Measurements from ENCODE around the gene NDUFS4. TPM values are rescaled to one million over a fixed set of nuclear protein-coding genes. Genes with fewer than 3 reads are reported as not detected.
"Not testable (repeated sequence)": the region's sequence is repeated elsewhere in the genome, so short reads cannot be mapped to it uniquely, and the experiment has no call there.

The NDUFS4 gene
- total RNA-seq, 1 experiment from 2014 or later = 92.9 TPM

GRCh38 chr5:53547226-53547625 is 13.2 kb upstream of the NDUFS4 start:
- WGBS (ENCODE audit: extremely low coverage, insufficient read length, low lambda C conversion rate) = no CpG with 5 or more reads among the region's 4 CpGs
- Histone ChIP-seq H3K23ac (ENCODE audit: insufficient read length, low read depth, low read length) (no peak overlapping the region), H2AK5ac (ENCODE audit: insufficient read length, low read length) (no peak overlapping the region), H3K4me1 (ENCODE audit: insufficient read depth, low read length) (peaks cover 2% of the 10 kb centered on the region; the same call in 1 of the 2 replicates), H3K14ac (ENCODE audit: insufficient read depth, low read length) (no peak overlapping the region), H3K9ac (ENCODE audit: extremely low read depth, insufficient read length, low read length) (no peak overlapping the region), H3K56ac (ENCODE audit: insufficient read length, low read depth, low read length) (no peak overlapping the region), H4K8ac (replicated peaks; ENCODE audit: insufficient read length, low read depth, low read length) (no peak overlapping the region), H3K4me2 (ENCODE audit: insufficient read depth, insufficient read length, low read length) (no peak overlapping the region), H3K27me3 (ENCODE audit: insufficient read depth, low read length) (no peaks in the 10 kb centered on the region), H3K79me2 (ENCODE audit: insufficient read depth, low read length) (no peaks in the 10 kb centered on the region), H2BK12ac (ENCODE audit: insufficient read length, low read depth, low read length) (no peak overlapping the region), H3K23me2 (ENCODE audit: insufficient read length, low read depth, low read length, poor library complexity, severe bottlenecking) (no peaks in the 10 kb centered on the region), H4K91ac (ENCODE audit: insufficient read length, low read depth, low read length) (no peak overlapping the region), H3T11ph (ENCODE audit: low read length) (no peak overlapping the region), H2BK120ac (ENCODE audit: low read depth, low read length, poor library complexity, severe bottlenecking) (no peak overlapping the region), H3K18ac (ENCODE audit: insufficient read length, low read depth, low read length) (no peak overlapping the region), H2BK5ac (ENCODE audit: insufficient read length, low read length) (no peak overlapping the region), H3K79me1 (ENCODE audit: insufficient read depth, low read depth, low read length, poor library complexity, severe bottlenecking) (no peaks in the 10 kb centered on the region), H2BK20ac (ENCODE audit: low read depth, low read length, poor library complexity, severe bottlenecking) (no peak overlapping the region), H2AFZ (ENCODE audit: low read length) (no peak overlapping the region), H2BK15ac (ENCODE audit: low read depth, low read length) (no peak overlapping the region), H4K5ac (ENCODE audit: insufficient read length, low read depth, low read length) (no peak overlapping the region), H3K4ac (ENCODE audit: low read depth, low read length) (no peak overlapping the region), H4K20me1 (ENCODE audit: control insufficient read depth, insufficient read depth, insufficient read length) (no peaks in the 10 kb centered on the region), H3K9me3 (ENCODE audit: control insufficient read depth, low read depth, low read length) (no peaks in the 10 kb centered on the region), H3K27ac (ENCODE audit: insufficient read length, low read depth, low read length) (no peak overlapping the region)
- Mint-ChIP-seq H3K27me3 (ENCODE audit: low read depth) (no peaks in the 10 kb centered on the region), H3K9me3 (peaks cover 4 to 9% of the 10 kb centered on the region in 2 experiments), H3K27ac (peak overlapping the region in 2 of 3 experiments; percentile 59 to 75; a peak in 3 of 7 replicates), H3K4me3 (no peak overlapping the region), H3K36me3 (ENCODE audit: insufficient read depth in 1 of 3, low read depth in 3 of 3) (peaks cover 2 to 8% (median 6%) of the 10 kb centered on the region in 3 experiments; a peak in 4 of 7 replicates), H3K4me1 (peaks cover 44 to 47% of the 10 kb centered on the region in 2 experiments)
- TF ChIP-seq, protein P1, sequence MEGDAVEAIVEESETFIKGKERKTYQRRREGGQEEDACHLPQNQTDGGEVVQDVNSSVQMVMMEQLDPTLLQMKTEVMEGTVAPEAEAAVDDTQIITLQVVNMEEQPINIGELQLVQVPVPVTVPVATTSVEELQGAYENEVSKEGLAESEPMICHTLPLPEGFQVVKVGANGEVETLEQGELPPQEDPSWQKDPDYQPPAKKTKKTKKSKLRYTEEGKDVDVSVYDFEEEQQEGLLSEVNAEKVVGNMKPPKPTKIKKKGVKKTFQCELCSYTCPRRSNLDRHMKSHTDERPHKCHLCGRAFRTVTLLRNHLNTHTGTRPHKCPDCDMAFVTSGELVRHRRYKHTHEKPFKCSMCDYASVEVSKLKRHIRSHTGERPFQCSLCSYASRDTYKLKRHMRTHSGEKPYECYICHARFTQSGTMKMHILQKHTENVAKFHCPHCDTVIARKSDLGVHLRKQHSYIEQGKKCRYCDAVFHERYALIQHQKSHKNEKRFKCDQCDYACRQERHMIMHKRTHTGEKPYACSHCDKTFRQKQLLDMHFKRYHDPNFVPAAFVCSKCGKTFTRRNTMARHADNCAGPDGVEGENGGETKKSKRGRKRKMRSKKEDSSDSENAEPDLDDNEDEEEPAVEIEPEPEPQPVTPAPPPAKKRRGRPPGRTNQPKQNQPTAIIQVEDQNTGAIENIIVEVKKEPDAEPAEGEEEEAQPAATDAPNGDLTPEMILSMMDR (conservative IDR thresholded peaks at IDR 0.05) = no peak
- DNase-seq = no peak

GRCh38 chr5:53548501-53548900 is 11.9 kb upstream of the NDUFS4 start:
- H3K4me3 Mint-ChIP-seq; H3K56ac ChIP-seq (ENCODE audit: insufficient read length, low read depth, low read length); H3K18ac ChIP-seq (ENCODE audit: insufficient read length, low read depth, low read length); H3K9ac ChIP-seq (ENCODE audit: extremely low read depth, insufficient read length, low read length); H3K4me2 ChIP-seq (ENCODE audit: insufficient read depth, insufficient read length, low read length); H2BK15ac ChIP-seq (ENCODE audit: low read depth, low read length); H2BK12ac ChIP-seq (ENCODE audit: insufficient read length, low read depth, low read length); H4K91ac ChIP-seq (ENCODE audit: insufficient read length, low read depth, low read length); H2BK5ac ChIP-seq (ENCODE audit: insufficient read length, low read length); H3K4ac ChIP-seq (ENCODE audit: low read depth, low read length); H3K79me2 ChIP-seq (ENCODE audit: insufficient read depth, low read length); H2AFZ ChIP-seq (ENCODE audit: low read length); H4K8ac ChIP-seq (replicated peaks; ENCODE audit: insufficient read length, low read depth, low read length); H2BK20ac ChIP-seq (ENCODE audit: low read depth, low read length, poor library complexity, severe bottlenecking); H3K9me3 Mint-ChIP-seq; H3K27me3 ChIP-seq (ENCODE audit: insufficient read depth, low read length); H3K9me3 ChIP-seq (ENCODE audit: control insufficient read depth, low read depth, low read length); H2AK5ac ChIP-seq (ENCODE audit: insufficient read length, low read length); H3K36me3 Mint-ChIP-seq (ENCODE audit: insufficient read depth in 1 of 3, low read depth in 3 of 3); H3K27me3 Mint-ChIP-seq (ENCODE audit: low read depth); H4K5ac ChIP-seq (ENCODE audit: insufficient read length, low read depth, low read length); H3K4me1 ChIP-seq (ENCODE audit: insufficient read depth, low read length); H3K14ac ChIP-seq (ENCODE audit: insufficient read depth, low read length); H3T11ph ChIP-seq (ENCODE audit: low read length); H2BK120ac ChIP-seq (ENCODE audit: low read depth, low read length, poor library complexity, severe bottlenecking); H4K20me1 ChIP-seq (ENCODE audit: control insufficient read depth, insufficient read depth, insufficient read length); H3K79me1 ChIP-seq (ENCODE audit: insufficient read depth, low read depth, low read length, poor library complexity, severe bottlenecking); H3K23ac ChIP-seq (ENCODE audit: insufficient read length, low read depth, low read length); H3K27ac ChIP-seq (ENCODE audit: insufficient read length, low read depth, low read length); DNase-seq; H3K23me2 ChIP-seq (ENCODE audit: insufficient read length, low read depth, low read length, poor library complexity, severe bottlenecking): not testable (repeated sequence)
- no CpG with 5 or more reads among the region's 7 CpGs for WGBS (ENCODE audit: extremely low coverage, insufficient read length, low lambda C conversion rate)
- peak overlapping the region in 2 of 3 experiments; percentile 44 to 77; a peak in 3 of 7 replicates for H3K27ac Mint-ChIP-seq
- H3K4me1 Mint-ChIP-seq = peaks cover 42 to 43% of the 10 kb centered on the region in 2 experiments
